SIG-M5 (cell line): Measurements from ENCODE around the gene ANKRD24.
"Not testable (repeated sequence)": the region's sequence is repeated elsewhere in the genome, so short reads cannot be mapped to it uniquely, and the experiment has no call there.

ENCODE experiments used
- DNase-seq: peaks from one replicate; lab custom pipeline; 2025; lab: John Stamatoyannopoulos, UW

Gene ANKRD24

GRCh38 chr19:4182084-4182810 lies at the start of gene ANKRD24, which contains the start of gene SIRT6:
ANKRD24 (plus strand) TSS chr19:4182689; CDS start chr19:4186426, 3,737 bp downstream.
SIRT6 (minus strand) TSS chr19:4182563; CDS start chr19:4182539, 24 bp downstream.
- peak; percentile 35 for DNase-seq

- DNase-seq, result no peak
Measured at GRCh38 chr19:4134351-4134750, 48.1 kb upstream of the ANKRD24 start.

- DNase-seq, result not testable (repeated sequence)
Measured at GRCh38 chr19:4135386-4135785, 47.1 kb upstream of the ANKRD24 start.

GRCh38 chr19:4136680-4137088 lies 45.8 kb upstream of the ANKRD24 start:
- no peak for DNase-seq

- no peak for DNase-seq
Measured at GRCh38 chr19:4138445-4138844, 44.0 kb upstream of the ANKRD24 start.

GRCh38 chr19:4139614-4140236 lies 42.8 kb upstream of the ANKRD24 start:
- DNase-seq, result no peak

- DNase-seq, result peak; percentile 56
Measured at GRCh38 chr19:4140237-4140711, 42.2 kb upstream of the ANKRD24 start.

- not testable (repeated sequence) for DNase-seq
Measured at GRCh38 chr19:4142916-4143315, 39.6 kb upstream of the ANKRD24 start.

- DNase-seq, result no peak
Measured at GRCh38 chr19:4144666-4145249, 37.7 kb upstream of the ANKRD24 start.

GRCh38 chr19:4149518-4150288 lies 32.8 kb upstream of the ANKRD24 start:
- no peak for DNase-seq

- no peak for DNase-seq
Measured at GRCh38 chr19:4151623-4152022, 30.9 kb upstream of the ANKRD24 start.

GRCh38 chr19:4152241-4152998 lies 30.1 kb upstream of the ANKRD24 start:
- no peak for DNase-seq

GRCh38 chr19:4154571-4155312 lies 27.7 kb upstream of the ANKRD24 start:
- no peak for DNase-seq

- no peak for DNase-seq
Measured at GRCh38 chr19:4157164-4157563, 25.3 kb upstream of the ANKRD24 start.

GRCh38 chr19:4157971-4158370 lies 24.5 kb upstream of the ANKRD24 start:
- not testable (repeated sequence) for DNase-seq

- no peak for DNase-seq
Measured at GRCh38 chr19:4161415-4162077, 20.9 kb upstream of the ANKRD24 start.

- DNase-seq, result no peak
Measured at GRCh38 chr19:4164262-4164661, 18.2 kb upstream of the ANKRD24 start.

- no peak for DNase-seq
Measured at GRCh38 chr19:4171676-4172075, 10.8 kb upstream of the ANKRD24 start.

- no peak for DNase-seq
Measured at GRCh38 chr19:4172861-4173473, 9.5 kb upstream of the ANKRD24 start.
